ENCODE measurements around the gene MAOB.
"Not testable (repeated sequence)": the region's sequence is repeated elsewhere in the genome, so short reads cannot be mapped to it uniquely, and the experiment has no call there.

Gene MAOB

DNA sequence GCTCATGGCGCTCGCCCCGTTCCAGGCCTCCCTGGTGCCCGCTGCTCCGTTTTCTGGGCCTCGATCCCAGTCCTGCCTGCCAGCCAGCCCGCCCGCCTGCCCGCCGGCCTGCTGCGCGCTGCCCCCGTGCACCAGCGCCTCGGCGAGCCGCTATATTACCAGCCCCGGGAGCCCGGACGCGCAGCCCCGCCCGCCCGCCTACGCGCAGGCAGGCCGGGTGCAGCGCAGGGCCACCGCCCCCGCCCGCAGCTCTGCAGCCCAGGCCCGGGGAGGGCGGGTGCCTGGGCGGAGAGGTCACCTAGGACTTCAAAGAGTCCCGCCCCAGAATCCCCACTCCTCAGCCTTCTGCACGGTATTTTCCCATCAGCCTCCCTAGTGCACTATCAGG, at the start of gene MAOB:
Gene MAOB (minus strand): TSS at position 157 of the 388 bp plus-strand sequence. CDS start 151 bp downstream, at position 6.
- H3K4me2 ChIP-seq (ENCODE audit: low read length) = no peak within 1 kb of the TSS
- H3K4me1 ChIP-seq (ENCODE audit: insufficient read depth, low read length, severe bottlenecking) = no peaks in the 10 kb centered on the region
- no peak within 1 kb of the TSS for H3K9ac ChIP-seq (ENCODE audit: low read length)
- no peaks in the 10 kb centered on the region for H3K36me3 ChIP-seq (ENCODE audit: insufficient read depth, low read length)
- no peaks in the 10 kb centered on the region for H4K20me1 ChIP-seq (ENCODE audit: insufficient read depth, low read length)
- H3K27me3 ChIP-seq (ENCODE audit: insufficient read depth, low read length) = no peaks in the 10 kb centered on the region
- H3K9me3 ChIP-seq (ENCODE audit: low read length) = no peaks in the 10 kb centered on the region
- H3K79me2 ChIP-seq (ENCODE audit: insufficient read depth, low read length) = no peaks in the 10 kb centered on the region
- no peaks in the 10 kb centered on the region for H3F3A ChIP-seq (ENCODE audit: insufficient read depth, low read length)
- H3K9me2 ChIP-seq (ENCODE audit: low read depth, low read length) = no peaks in the 10 kb centered on the region
- H2AFZ ChIP-seq (ENCODE audit: low read length) = no peak within 1 kb of the TSS
- TF ChIP-seq EZH2 (IDR thresholded peaks at IDR 0.05; ENCODE audit: borderline replicate concordance, low read length) = no peak
- TF ChIP-seq, protein P1, sequence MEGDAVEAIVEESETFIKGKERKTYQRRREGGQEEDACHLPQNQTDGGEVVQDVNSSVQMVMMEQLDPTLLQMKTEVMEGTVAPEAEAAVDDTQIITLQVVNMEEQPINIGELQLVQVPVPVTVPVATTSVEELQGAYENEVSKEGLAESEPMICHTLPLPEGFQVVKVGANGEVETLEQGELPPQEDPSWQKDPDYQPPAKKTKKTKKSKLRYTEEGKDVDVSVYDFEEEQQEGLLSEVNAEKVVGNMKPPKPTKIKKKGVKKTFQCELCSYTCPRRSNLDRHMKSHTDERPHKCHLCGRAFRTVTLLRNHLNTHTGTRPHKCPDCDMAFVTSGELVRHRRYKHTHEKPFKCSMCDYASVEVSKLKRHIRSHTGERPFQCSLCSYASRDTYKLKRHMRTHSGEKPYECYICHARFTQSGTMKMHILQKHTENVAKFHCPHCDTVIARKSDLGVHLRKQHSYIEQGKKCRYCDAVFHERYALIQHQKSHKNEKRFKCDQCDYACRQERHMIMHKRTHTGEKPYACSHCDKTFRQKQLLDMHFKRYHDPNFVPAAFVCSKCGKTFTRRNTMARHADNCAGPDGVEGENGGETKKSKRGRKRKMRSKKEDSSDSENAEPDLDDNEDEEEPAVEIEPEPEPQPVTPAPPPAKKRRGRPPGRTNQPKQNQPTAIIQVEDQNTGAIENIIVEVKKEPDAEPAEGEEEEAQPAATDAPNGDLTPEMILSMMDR (IDR thresholded peaks at IDR 0.05; ENCODE audit: low read length) = no peak
- no peak within 1 kb of the TSS for H3K27ac ChIP-seq (ENCODE audit: low read depth, low read length, poor library complexity, severe bottlenecking)
- no peak within 1 kb of the TSS for H3K4me3 ChIP-seq (ENCODE audit: low read depth, low read length, poor library complexity, severe bottlenecking)

GRCh38 chrX:43922032-43922431, 39.8 kb upstream of the MAOB start:
- not testable (repeated sequence) for H3K36me3 ChIP-seq (ENCODE audit: insufficient read depth, low read length); H3K27me3 ChIP-seq (ENCODE audit: insufficient read depth, low read length); H3K9me2 ChIP-seq (ENCODE audit: low read depth, low read length); H3K4me2 ChIP-seq (ENCODE audit: low read length); H3K4me3 ChIP-seq (ENCODE audit: low read depth, low read length, poor library complexity, severe bottlenecking); H3K9ac ChIP-seq (ENCODE audit: low read length); H3K27ac ChIP-seq (ENCODE audit: low read depth, low read length, poor library complexity, severe bottlenecking); H3K79me2 ChIP-seq (ENCODE audit: insufficient read depth, low read length); H4K20me1 ChIP-seq (ENCODE audit: insufficient read depth, low read length); H3F3A ChIP-seq (ENCODE audit: insufficient read depth, low read length); H2AFZ ChIP-seq (ENCODE audit: low read length); H3K4me1 ChIP-seq (ENCODE audit: insufficient read depth, low read length, severe bottlenecking); H3K9me3 ChIP-seq (ENCODE audit: low read length)

DNA sequence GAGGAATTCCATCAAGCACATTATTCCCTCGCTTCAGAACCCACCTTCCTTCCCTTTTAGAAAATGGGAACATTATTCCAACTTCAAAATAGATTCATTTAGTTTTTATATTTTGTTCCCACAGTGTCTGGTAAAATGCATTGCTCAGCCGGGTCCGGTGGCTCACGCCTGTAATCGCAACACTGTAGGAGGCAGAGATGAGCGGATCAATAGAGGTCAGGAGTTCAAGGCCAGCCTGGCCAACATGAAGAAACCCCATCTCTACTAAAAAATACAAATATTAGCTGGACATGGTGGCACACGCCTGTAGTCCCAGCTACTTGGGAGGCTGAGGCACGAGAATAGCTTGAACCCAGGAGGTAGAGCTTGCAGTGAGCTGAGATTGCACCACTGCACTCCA, 28.5 kb upstream of the MAOB start:
- H3K9ac ChIP-seq (ENCODE audit: low read length); H3K79me2 ChIP-seq (ENCODE audit: insufficient read depth, low read length); H2AFZ ChIP-seq (ENCODE audit: low read length); H3K27me3 ChIP-seq (ENCODE audit: insufficient read depth, low read length); H3K4me1 ChIP-seq (ENCODE audit: insufficient read depth, low read length, severe bottlenecking); H3K27ac ChIP-seq (ENCODE audit: low read depth, low read length, poor library complexity, severe bottlenecking); H3K4me3 ChIP-seq (ENCODE audit: low read depth, low read length, poor library complexity, severe bottlenecking); H3K9me3 ChIP-seq (ENCODE audit: low read length); H3K4me2 ChIP-seq (ENCODE audit: low read length); H3F3A ChIP-seq (ENCODE audit: insufficient read depth, low read length); H3K9me2 ChIP-seq (ENCODE audit: low read depth, low read length); H4K20me1 ChIP-seq (ENCODE audit: insufficient read depth, low read length); H3K36me3 ChIP-seq (ENCODE audit: insufficient read depth, low read length): not testable (repeated sequence)

- H2AFZ ChIP-seq (ENCODE audit: low read length) = no peak overlapping the region
- no peaks in the 10 kb centered on the region for H3K36me3 ChIP-seq (ENCODE audit: insufficient read depth, low read length)
- TF ChIP-seq, protein P1 (IDR thresholded peaks at IDR 0.05; ENCODE audit: low read length) = no peak
- no peak for TF ChIP-seq EZH2 (IDR thresholded peaks at IDR 0.05; ENCODE audit: borderline replicate concordance, low read length)
- H3K4me2 ChIP-seq (ENCODE audit: low read length) = no peak overlapping the region
- H3K4me3 ChIP-seq (ENCODE audit: low read depth, low read length, poor library complexity, severe bottlenecking) = no peak overlapping the region
- no peak overlapping the region for H3K27ac ChIP-seq (ENCODE audit: low read depth, low read length, poor library complexity, severe bottlenecking)
- H3K9me3 ChIP-seq (ENCODE audit: low read length) = no peaks in the 10 kb centered on the region
- H3K4me1 ChIP-seq (ENCODE audit: insufficient read depth, low read length, severe bottlenecking) = no peaks in the 10 kb centered on the region
- H3K27me3 ChIP-seq (ENCODE audit: insufficient read depth, low read length) = no peaks in the 10 kb centered on the region
- no peaks in the 10 kb centered on the region for H3K9me2 ChIP-seq (ENCODE audit: low read depth, low read length)
- H4K20me1 ChIP-seq (ENCODE audit: insufficient read depth, low read length) = no peaks in the 10 kb centered on the region
- H3F3A ChIP-seq (ENCODE audit: insufficient read depth, low read length) = no peaks in the 10 kb centered on the region
- no peaks in the 10 kb centered on the region for H3K79me2 ChIP-seq (ENCODE audit: insufficient read depth, low read length)
- no peak overlapping the region for H3K9ac ChIP-seq (ENCODE audit: low read length)
Measured at GRCh38 chrX:43910012-43910411, 27.8 kb upstream of the MAOB start.
